ENCODE data around the gene SYNGR2. TPM values are rescaled to one million over a fixed set of nuclear protein-coding genes. Genes with fewer than 3 reads are reported as not detected.

The SYNGR2 gene
- total RNA-seq, 4 donors from 2014 or later, result 63.1 to 164 (median 124) TPM

DNA sequence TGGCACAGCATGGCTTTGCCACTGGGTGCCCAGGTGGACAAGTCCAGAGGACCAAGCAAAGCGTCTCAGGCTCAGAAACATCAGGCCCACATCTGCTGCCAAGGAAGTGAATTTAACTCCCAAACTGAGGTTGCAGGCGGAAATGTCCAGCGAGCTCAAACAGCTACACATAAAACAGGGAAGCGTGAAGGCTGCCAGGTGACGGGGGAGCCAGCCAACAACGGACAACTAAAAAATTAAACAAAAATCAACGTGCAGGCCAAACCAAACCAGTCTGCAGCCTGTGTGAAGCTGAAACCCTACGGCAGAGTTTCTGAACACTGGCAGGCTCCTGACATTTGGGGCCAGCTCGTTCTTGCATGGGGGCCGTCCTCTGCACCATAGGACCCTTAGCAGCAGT is 16.0 kb downstream of the SYNGR2 start:
- intact Hi-C loops (cut with DNase I), result no loop called here
- peak overlapping the region; percentile 72 to 86 (median 83) for H3K27ac ChIP-seq (replicated peaks in 1 of 4)
- no peaks in the 10 kb centered on the region for H3K36me3 ChIP-seq
- TF ChIP-seq POLR2AphosphoS5 (IDR thresholded peaks at IDR 0.05), result peak in 1 of 2 donors; percentile 28
- TF ChIP-seq, protein P1, sequence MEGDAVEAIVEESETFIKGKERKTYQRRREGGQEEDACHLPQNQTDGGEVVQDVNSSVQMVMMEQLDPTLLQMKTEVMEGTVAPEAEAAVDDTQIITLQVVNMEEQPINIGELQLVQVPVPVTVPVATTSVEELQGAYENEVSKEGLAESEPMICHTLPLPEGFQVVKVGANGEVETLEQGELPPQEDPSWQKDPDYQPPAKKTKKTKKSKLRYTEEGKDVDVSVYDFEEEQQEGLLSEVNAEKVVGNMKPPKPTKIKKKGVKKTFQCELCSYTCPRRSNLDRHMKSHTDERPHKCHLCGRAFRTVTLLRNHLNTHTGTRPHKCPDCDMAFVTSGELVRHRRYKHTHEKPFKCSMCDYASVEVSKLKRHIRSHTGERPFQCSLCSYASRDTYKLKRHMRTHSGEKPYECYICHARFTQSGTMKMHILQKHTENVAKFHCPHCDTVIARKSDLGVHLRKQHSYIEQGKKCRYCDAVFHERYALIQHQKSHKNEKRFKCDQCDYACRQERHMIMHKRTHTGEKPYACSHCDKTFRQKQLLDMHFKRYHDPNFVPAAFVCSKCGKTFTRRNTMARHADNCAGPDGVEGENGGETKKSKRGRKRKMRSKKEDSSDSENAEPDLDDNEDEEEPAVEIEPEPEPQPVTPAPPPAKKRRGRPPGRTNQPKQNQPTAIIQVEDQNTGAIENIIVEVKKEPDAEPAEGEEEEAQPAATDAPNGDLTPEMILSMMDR (IDR thresholded peaks at IDR 0.05), result no peak
- no peaks in the 10 kb centered on the region for H3K27me3 ChIP-seq
- H3K4me1 ChIP-seq, result peaks cover 35 to 94% (median 90%) of the 10 kb centered on the region in 4 donors
- H3K4me3 ChIP-seq, result peak overlapping the region in 2 of 4 donors; percentile 25 to 61
- 39% methylated on average over 10 of the region's 10 CpGs for WGBS
- no peak for DNase-seq (ENCODE audit: extremely low spot score)
- H3K9me3 ChIP-seq, result no peaks in the 10 kb centered on the region

DNA sequence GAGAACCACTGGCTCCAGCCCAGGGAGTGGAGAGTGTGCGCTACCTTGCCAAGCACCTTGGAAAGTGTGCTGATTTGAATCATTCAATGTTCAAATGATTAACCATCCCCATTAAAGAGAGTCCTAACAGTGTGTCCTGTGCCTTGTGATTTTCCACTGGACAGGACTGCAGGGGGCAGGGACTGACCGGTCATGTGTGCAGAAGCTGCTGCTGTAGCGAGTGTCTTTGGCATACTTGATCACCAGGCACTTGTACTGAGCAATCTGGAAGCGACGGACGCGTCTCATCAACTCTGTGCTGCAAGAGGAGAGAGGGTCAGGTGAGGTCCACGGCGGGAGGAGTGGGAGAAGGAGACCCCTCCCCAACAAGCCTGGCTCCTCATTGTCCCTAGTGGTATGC is 16.5 kb downstream of the SYNGR2 start:
- WGBS, result 33% methylated on average over 3 of the region's 9 CpGs

DNA sequence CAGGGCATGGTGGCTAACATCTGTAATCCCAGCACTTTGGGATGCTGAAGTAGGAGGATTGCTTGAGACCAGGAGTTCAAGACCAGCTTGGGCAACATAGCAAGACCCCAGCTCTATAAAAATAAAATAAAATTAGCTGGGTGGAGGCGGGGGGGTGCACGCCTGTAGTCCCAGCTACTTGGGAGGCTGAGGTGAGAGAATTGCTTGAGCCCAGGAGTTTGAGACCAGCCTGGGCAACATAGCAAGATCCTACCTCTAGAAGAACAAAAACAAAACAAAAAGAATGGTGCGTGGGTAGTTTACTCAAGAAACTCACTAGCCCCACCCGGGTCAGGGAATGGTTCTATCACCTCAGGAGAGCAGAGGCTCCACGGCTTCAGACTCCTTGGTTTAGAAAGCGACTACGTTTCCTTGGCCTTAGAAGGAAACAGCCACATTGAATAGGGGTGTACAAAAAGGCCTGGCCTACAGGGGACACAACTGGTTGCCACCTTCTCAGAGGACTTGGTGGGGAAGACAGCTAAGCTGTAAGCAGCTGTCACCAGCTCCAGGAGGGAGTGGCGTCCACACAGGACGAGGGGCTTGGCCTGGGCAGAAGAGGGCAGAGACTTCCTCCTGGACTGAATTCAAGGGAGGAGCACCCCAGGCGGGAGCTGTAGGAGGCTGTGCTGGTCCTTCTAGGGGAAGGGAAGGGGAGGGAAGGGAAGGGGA is 17.8 kb downstream of the SYNGR2 start:
- no peaks in the 10 kb centered on the region for H3K9me3 ChIP-seq
- H3K36me3 ChIP-seq, result peaks cover 0 to 9% (median 8%) of the 10 kb centered on the region in 4 donors
- peak overlapping the region; percentile 72 to 86 (median 83) for H3K27ac ChIP-seq (replicated peaks in 1 of 4)
- TF ChIP-seq POLR2AphosphoS5 (IDR thresholded peaks at IDR 0.05), result no peak
- TF ChIP-seq EP300 (IDR thresholded peaks at IDR 0.05), result no peak
- TF ChIP-seq, protein P1 (IDR thresholded peaks at IDR 0.05), result no peak
- TF ChIP-seq POLR2A (IDR thresholded peaks at IDR 0.05; ENCODE audit: low read depth), result no peak
- no peaks in the 10 kb centered on the region for H3K27me3 ChIP-seq
- WGBS, result 44% methylated on average over 10 of the region's 10 CpGs
- H3K4me1 ChIP-seq, result peaks cover 28 to 76% (median 73%) of the 10 kb centered on the region in 4 donors
- intact Hi-C loops (cut with DNase I), result no loop called here
- peak overlapping the region; percentile 46 to 67 (median 58) for H3K4me3 ChIP-seq
- no peak for DNase-seq (ENCODE audit: extremely low spot score)

More for the DNA sequence above, 16.5 kb downstream of the SYNGR2 start:
- Histone ChIP-seq H3K27ac (replicated peaks in 1 of 4) (peak overlapping the region; percentile 72 to 86 (median 83)), H3K4me3 (peak overlapping the region; percentile 24 to 61 (median 36)), H3K27me3 (no peaks in the 10 kb centered on the region), H3K36me3 (no peaks in the 10 kb centered on the region), H3K4me1 (peaks cover 33 to 89% (median 85%) of the 10 kb centered on the region in 4 donors), H3K9me3 (no peaks in the 10 kb centered on the region)
- TF ChIP-seq POLR2AphosphoS5 (IDR thresholded peaks at IDR 0.05), result peak; percentile 65 to 83
- TF ChIP-seq, protein P1 (IDR thresholded peaks at IDR 0.05), result no peak
- no peak for TF ChIP-seq POLR2A (IDR thresholded peaks at IDR 0.05; ENCODE audit: low read depth)
- TF ChIP-seq EP300 (IDR thresholded peaks at IDR 0.05), result no peak
- no peak for DNase-seq (ENCODE audit: extremely low spot score)
- intact Hi-C loops (cut with DNase I), result no loop called here

DNA sequence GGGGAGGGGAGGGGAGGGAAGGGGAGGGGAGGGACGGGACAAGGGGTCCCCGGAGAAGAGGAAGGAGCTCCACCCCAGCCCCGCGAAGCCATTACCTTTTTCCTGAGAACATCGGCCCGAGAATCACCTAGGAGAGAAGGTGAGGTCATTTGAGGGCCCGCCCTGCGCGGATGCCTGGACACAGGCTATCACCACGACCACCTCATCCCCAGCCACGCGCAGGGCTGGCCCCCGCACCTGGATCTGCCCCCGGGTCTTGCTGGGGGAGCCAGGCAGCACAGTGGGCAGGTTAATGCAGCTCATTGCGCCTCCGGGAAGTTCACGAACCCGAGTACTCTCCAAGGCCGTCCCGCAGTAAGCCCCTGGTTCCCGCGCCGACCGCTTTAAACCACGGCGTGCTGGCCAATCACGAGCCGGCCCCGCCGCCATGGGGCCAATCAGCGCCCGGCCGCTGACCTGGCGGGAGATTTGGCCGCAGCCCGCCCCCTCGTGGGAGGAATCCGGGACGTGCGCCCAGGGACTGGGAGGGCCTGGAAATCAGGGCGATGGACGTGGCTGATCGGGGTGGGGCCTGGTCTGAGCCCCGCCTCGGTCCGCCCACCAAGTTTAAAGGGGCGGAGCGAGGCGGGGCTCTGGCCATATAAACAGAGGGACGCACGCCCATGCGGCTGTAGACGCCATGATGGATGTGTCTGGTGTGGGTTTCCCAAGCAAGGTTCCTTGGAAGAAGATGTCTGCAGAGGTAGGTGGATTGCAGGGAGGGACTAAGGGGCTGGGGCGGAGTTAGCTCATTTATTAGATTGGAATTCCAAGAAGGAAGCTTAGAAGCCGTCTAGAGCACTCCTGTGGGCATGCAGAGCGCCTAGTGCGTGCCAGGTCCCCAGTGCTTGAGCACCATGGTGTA is 18.6 kb downstream of the SYNGR2 start, which contains the start of the genes AFMID and TK1:
Gene AFMID (plus strand): TSS at position 671 of the 904 bp plus-strand sequence. CDS start 9 bp downstream, at position 680.
Gene TK1 (minus strand): TSS at position 361 of the 904 bp plus-strand sequence. CDS start 58 bp downstream, at position 303.
- peak; percentile 99 for DNase-seq (ENCODE audit: extremely low spot score)
- H3K4me3 ChIP-seq, result peak within 1 kb of the TSS; percentile 46 to 67 (median 58)
- 6% methylated on average over 55 of the region's 57 CpGs for WGBS
- H3K36me3 ChIP-seq, result peaks cover 6 to 17% (median 16%) of the 10 kb centered on the region in 4 donors
- TF ChIP-seq EP300 (IDR thresholded peaks at IDR 0.05) (no peak), POLR2AphosphoS5 (IDR thresholded peaks at IDR 0.05) (peak; percentile 63 to 86), POLR2A (IDR thresholded peaks at IDR 0.05; ENCODE audit: low read depth) (no peak)
- TF ChIP-seq, protein P1 (IDR thresholded peaks at IDR 0.05), result peak; percentile 79 to 99 (median 93)
- no peaks in the 10 kb centered on the region for H3K9me3 ChIP-seq
- peak within 1 kb of the TSS; percentile 72 to 86 (median 83) for H3K27ac ChIP-seq (replicated peaks in 1 of 4)
- peaks cover 28 to 68% (median 66%) of the 10 kb centered on the region in 4 donors for H3K4me1 ChIP-seq
- intact Hi-C loops (cut with DNase I), result no loop called here
- H3K27me3 ChIP-seq, result no peaks in the 10 kb centered on the region
